GM10248 (cell line): ENCODE measurements around the gene MSH3.

Experiments
- CTCF ChIA-PET: fragments of 300-600 bp; sonication (Branson Sonifier 250); formaldehyde crosslinking; extraction: SDS; loops from one replicate; lab custom pipeline; 2021; ENCODE audit warnings: antibody characterized with exemption; lab: Yijun Ruan, JAX
- POLR2A ChIA-PET: fragments of 350-650 bp; sonication (Branson Sonifier 250); formaldehyde crosslinking; extraction: SDS; loops from one replicate; lab custom pipeline; 2020; ENCODE audit warnings: antibody characterized with exemption; lab: Yijun Ruan, JAX
- DNase-seq: peaks from one replicate; pipeline ENCODE4 v3.0.0; 2012; ENCODE audit errors: extremely low spot score
- TF ChIP-seq, protein P1 (sequence below): IDR thresholded peaks from 2 replicates; pipeline ENCODE4 v1.5.1; 2012; ENCODE audit warnings: mild to moderate bottlenecking, low read depth; ENCODE audit errors: extremely low read depth, missing control alignments, control extremely low read depth

MSH3 gene

GRCh38 chr5:80860924-80861613, 206.6 kb downstream of the MSH3 start:
- no peak for DNase-seq
- ChIA-PET POLR2A (no interaction called here), CTCF (interaction anchor here (1.2 kb wide), 1 partner anchor 21 kb away, joined by 5 read pairs; no protein-coding TSS in a partner anchor)
- TF ChIP-seq, protein P1, sequence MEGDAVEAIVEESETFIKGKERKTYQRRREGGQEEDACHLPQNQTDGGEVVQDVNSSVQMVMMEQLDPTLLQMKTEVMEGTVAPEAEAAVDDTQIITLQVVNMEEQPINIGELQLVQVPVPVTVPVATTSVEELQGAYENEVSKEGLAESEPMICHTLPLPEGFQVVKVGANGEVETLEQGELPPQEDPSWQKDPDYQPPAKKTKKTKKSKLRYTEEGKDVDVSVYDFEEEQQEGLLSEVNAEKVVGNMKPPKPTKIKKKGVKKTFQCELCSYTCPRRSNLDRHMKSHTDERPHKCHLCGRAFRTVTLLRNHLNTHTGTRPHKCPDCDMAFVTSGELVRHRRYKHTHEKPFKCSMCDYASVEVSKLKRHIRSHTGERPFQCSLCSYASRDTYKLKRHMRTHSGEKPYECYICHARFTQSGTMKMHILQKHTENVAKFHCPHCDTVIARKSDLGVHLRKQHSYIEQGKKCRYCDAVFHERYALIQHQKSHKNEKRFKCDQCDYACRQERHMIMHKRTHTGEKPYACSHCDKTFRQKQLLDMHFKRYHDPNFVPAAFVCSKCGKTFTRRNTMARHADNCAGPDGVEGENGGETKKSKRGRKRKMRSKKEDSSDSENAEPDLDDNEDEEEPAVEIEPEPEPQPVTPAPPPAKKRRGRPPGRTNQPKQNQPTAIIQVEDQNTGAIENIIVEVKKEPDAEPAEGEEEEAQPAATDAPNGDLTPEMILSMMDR: no peak

DNA sequence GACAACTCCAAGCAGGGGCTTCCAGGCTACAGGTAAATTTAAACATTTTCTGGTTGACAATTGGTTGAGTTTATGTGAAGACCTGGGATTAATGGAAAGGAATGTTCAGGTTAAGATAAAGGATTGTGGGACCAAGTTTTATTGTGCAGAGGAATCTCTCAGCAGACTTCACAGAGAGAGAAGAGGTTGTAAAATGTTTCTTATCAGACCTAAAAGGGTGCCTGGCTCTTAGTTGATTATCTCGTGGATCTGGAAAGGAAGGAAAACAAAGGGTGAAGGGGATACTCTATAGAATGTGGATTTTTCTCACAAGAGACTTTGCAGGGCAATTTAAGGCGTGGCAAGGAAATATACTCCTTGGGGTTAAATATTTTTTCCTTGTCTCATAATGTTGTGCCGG, 209.3 kb downstream of the MSH3 start:
- POLR2A ChIA-PET: no interaction called here
- DNase-seq: no peak
- CTCF ChIA-PET: no interaction called here
- TF ChIP-seq, protein P1: no peak

GRCh38 chr5:80864109-80864508, 209.7 kb downstream of the MSH3 start:
- no peak for DNase-seq
- ChIA-PET POLR2A (no interaction called here), CTCF (no interaction called here)
- TF ChIP-seq, protein P1: no peak

DNA sequence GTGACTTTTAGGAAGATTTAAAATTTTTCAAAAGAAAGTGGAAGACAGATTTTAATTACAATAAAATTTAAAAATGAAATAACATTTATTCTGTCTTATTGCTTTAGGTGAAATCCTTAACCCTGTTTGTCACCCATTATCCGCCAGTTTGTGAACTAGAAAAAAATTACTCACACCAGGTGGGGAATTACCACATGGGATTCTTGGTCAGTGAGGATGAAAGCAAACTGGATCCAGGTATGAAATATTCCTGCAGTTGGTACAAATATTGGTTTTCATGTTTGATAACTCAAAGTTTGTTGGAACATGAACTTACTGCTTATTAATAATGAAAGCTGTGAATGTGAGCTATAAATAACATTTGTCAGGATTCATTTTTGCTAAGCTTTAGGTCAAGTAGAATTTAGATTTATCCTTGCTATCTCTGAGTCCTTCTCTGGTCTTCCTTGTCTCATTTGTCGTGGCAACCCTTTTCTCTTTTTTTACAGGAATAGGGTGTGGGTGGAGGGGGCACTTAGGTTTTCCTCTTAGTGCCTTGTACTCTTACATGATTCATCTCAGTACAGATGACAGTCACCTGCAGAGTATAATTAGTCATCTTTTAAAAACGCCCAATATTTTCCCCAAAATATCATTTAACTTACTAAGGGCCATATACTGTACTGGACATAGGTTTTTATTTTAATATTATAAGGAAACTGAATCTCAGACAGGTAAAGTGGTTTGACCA, 210.4 kb downstream of the MSH3 start:
- TF ChIP-seq, protein P1: no peak
- peak; percentile 19 for DNase-seq
- ChIA-PET CTCF (no interaction called here), POLR2A (no interaction called here)

DNA sequence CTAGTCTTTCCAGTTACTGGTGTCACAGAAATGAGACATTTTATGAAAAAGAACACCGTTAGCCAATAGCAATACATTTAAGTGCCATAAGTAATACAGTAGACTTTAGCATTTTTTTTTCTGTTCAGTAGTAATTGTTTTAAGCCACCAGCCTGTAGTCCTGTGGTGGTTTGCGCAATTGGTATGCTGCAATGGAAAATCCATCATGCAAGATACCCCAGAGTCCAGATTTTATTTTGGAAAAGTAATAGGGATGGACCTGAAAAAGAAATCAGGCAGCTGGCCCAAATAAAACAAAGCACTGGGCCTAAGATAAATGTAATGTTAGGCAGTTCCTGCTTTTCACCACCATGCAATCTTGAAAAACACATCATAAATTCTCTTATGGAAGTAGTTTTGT, 211.1 kb downstream of the MSH3 start:
- ChIA-PET CTCF (no interaction called here), POLR2A (no interaction called here)
- TF ChIP-seq, protein P1: no peak
- no peak for DNase-seq

- ChIA-PET CTCF (interaction anchor here (0.9 to 1.6 kb wide), 3 partner anchors 10 to 316 kb away, joined by 3 to 4 read pairs (median 3); no protein-coding TSS in a partner anchor), POLR2A (no interaction called here)
- no peak for DNase-seq
- TF ChIP-seq, protein P1: no peak
Measured at GRCh38 chr5:80866371-80866770, 211.9 kb downstream of the MSH3 start.
